HL-60 (cell line): ENCODE results near the gene LUZP2.

ENCODE experiments used
- CTCF ChIP-seq: IDR thresholded peaks from one replicate; pipeline ENCODE4 v1.5.1; 2011; ENCODE audit warnings: low read length, control low read depth, inconsistent platforms; ENCODE audit not compliant: insufficient read depth
- GABPA ChIP-seq: IDR thresholded peaks from 2 replicates; pipeline ENCODE4 v1.6.1; 2012; ENCODE audit warnings: low read depth
- POLR2AphosphoS5 ChIP-seq: IDR thresholded peaks from 2 replicates; pipeline ENCODE4 v1.6.1; 2012; ENCODE audit warnings: low read depth
- REST ChIP-seq: IDR thresholded peaks from 2 replicates; pipeline ENCODE4 v1.6.1; 2012; ENCODE audit warnings: low read depth; ENCODE audit not compliant: insufficient replicate concordance

GRCh38 chr11:24559315-24559714, 62.5 kb downstream of the LUZP2 start:
- TF ChIP-seq CTCF (no peak), REST (no peak), GABPA (no peak), POLR2AphosphoS5 (no peak)
